Brain pericyte (primary cell): ENCODE measurements around the gene CHST14.

ENCODE experiments used
- DNase-seq: peaks from one replicate; pipeline ENCODE4 v3.0.0-alpha.2; 2012; ENCODE audit warnings: low read depth, low spot score

The CHST14 gene

DNA sequence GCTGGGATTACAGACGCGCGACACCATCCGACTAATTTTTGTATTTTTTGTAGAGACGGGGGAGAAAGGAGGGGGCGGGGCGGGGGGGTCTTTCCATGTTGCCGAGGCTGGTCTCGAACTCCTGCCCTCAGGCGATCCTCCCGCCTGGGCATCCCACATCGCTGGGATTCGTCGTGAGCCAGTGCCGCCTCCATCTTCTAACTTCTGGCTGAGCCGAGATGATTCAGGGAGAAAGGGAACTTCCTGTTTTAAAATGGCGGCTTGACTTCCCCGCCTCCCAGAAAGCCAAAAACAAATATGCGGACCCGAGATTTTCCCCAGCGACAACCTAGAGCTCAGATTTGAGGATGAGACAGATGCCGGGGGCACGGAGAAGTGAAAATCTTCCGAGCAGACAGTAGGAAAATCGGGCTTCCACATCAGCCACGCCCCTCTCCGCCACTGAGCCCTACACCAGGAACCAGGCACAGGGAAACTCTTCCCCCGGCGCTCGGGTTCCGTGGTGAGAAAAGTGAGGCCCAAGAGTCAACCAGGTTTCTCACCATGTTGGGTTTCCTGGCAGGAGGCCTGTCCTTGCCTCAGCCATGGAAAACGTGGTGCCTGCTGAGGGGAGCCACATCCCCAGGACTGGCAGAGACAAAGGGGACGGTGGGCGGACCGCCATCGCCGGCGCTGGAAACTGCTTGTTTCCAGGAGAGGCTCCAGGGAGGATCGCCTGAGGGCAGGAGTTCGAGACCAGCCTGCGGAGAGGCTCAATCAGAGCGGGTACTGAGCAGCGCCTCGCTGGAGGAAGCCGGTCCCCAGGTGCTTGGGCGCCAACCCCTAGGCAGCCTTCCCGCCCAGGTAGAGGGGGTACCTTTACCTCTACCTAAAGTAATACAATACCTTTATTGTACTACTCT is 18.7 kb downstream of the CHST14 start:
- DNase-seq: no peak

DNA sequence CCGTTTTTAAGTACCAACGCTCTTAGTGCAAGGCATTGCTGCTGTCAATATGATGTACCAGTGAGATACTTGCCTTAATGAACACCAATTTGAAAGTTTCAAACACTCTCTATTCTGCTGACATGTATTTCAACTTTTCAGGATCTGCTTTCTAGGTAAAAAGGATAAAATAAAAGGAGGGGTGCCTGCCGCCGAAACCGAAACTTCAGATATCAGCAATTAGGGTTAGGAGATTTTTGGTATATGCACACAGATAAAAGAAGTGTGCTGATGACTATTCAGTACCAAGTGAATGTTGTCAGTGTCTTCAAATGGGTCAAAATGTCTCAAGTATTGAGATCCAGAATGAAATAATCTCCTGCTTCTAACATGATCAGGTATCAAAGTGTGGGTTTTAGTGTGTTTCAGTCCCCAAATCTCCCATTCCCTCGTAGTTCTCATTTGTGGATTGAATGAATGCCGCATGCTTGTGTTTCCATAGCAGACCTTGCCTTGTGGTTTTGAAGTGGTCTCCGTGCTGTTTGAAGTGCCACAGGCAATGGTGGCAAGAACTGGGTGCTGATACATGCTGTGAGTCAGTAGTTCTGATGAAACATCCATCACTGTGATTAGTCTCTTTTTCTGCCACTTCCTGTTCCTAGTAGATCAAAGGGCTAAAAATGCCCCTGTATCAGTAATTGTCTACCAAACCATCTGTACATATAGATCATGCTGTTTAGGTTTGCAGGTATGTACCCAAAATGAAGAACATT is 22.5 kb downstream of the CHST14 start:
- no peak for DNase-seq

DNA sequence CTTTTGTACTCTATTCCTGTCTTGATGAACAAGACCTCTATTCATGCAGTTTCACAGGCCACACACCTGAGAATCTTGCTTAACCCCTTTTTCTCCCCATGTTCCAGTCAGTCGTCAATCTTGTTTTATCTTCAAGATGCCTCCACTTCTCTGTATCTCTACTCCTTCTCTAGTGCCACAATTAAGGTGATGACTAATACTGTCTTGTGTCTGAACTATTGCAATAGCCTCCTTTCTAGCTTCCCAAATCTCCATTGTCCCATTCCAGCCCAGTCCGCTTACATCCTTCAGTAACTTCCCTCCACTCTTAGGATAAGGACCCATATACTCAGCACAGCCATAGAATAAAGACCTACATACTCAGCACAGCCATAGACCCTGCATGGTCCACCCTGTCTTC is 24.7 kb downstream of the CHST14 start:
- no peak for DNase-seq

DNA sequence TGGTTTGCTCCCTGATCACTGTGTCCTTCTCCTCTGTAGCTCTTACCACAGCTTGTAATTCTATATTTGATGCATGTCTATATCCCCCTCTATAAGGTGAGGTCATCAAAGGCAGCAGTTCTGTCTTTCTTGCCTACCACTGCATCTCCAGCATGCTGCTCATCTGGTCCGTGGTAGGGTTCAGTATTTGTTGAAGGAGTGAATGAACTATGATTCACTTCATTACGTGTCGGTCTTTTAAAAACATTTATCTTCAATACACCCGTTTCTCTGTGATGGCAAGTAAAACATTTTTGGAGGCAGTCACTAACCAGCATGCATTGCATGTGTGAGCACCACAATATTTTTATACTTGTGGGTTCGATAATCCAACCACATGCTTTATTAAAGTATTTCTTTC is 27.6 kb downstream of the CHST14 start:
- no peak for DNase-seq

DNA sequence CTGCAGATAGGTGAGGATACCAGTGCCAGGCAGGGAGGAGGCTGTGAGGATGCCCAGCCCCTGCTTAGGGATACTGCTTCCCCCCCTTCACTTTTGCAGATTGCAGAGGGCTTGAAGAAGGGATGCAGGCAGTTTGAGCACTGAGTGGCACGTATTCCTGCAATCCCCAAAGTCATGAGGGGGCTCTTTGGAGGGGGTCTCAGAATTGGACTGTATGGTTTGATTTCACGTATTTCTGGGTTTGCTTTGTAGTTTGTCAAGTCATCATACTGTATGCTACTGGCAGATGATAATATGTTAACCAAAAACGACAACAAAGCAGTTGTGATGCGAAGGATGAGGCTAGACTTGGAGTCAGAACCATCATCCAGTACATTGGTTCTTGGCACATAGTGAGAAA is 28.1 kb downstream of the CHST14 start:
- DNase-seq: no peak

DNA sequence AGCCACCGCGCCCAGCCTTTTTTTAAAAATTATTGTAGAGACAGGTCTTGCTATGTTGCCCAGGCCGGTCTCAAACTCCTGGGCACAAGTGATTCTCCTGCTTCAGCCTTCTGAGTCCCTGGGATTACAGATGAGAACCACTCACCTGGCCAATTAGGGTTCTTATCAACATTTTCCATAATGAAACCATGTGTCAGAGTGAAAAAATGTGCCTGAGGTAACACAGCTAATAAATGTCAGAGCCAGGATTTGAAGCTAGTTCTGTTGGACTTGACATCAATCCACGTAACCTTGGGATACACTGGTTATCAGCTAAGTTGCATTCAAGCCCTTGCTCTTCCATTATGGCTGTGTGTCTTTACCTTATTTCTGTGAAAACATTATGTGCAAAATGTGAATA is 29.1 kb downstream of the CHST14 start:
- no peak for DNase-seq

DNA sequence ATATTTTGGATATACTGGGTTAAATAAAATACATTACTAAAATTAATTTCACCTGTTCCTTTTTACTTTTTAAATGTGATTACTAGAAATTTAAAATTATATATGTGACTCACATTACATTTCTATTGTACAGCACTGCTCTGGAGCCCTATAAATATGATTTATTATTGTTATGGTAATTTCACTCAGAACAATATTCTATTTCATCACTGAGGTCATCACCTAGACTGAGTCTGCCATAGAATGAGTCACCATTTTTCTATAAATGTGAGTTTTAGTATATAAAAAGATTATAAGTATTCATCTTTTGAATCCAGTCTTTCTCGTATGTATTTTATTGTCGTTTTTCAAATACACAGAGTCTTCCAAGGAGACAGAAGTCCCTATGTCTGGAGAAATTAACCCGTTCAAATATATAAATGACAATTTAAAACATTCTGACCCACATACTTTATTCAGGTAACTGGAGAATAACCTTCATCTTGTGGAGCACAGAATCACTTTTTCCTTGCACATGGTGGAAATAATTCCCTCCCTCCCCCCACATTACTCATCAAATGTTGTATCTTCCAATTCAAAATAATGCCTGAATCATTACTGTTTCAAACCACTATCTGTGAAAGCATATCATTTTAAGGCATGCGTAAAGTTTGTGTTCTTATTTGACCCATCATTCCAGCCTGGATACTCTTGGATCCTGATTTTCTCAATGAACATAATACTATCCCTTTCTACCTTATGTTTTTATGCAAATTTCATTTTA is 30.0 kb downstream of the CHST14 start:
- DNase-seq: no peak

DNA sequence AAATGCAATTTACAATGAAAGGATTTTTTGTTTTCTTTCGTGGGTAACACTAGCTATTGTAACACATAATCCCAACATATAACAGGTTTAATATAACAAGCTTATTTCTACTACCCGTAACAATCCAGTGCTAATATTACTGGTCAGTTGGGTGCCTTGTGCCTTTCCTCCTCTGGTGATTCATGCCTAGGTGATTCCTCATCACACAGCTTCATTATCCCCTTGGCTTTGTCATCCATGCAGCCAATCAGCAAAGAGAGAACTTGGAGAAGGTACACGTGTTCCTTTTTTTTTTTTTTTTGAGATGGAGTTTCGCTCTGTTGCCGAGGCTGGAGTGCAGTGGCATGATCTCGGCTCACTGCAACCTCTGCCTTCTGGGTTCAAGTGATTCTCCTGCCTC is 30.7 kb downstream of the CHST14 start:
- DNase-seq: no peak

DNA sequence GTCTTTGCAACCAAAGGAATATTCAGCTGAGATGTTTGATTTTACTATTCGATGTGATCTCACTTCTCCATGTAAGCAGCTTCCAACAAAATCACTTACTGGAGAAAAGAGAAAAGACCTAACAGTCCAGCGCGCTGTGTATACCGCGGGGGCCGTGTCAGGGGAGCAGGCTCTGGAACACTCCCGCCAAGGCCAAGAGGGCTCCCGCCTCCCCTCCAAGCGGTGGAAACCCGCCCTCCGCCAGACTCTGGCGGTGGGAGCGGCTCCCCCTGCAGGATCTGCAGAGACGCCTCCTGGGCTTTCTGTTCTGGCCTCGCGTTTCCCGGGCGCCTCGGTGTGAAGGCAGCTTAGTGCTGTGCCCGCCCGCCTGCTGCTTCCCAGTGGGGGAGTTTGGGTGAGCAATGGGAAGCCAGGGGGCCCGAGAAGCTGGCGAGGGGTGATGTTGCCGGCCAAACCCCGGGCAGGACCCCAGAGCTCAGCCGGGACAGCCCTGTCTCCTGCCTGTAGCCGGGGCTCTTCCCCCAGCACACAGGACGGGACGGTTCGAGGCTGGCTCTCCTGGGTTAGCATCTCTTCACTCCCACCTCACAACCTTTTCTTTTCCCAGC is 36.3 kb downstream of the CHST14 start:
- DNase-seq: no peak

DNA sequence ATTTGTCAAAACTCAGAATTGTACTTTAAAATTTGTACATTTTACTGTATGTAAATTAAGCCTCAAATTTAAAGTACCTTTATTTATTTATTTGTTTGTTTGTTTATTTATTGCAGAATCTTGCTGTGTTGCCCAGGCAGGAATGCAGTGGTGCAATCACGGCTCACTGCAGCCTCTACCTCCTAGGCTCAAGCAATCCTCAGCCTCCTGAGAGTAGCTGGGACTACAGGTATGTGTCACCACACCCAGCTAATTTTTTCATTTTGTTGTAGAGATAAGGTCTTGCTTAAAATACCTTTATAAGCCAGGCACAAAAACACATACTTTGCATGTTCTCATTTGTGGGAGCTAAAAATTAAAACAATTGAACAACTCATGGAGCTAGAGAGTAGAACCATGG is 37.4 kb downstream of the CHST14 start:
- no peak for DNase-seq

DNA sequence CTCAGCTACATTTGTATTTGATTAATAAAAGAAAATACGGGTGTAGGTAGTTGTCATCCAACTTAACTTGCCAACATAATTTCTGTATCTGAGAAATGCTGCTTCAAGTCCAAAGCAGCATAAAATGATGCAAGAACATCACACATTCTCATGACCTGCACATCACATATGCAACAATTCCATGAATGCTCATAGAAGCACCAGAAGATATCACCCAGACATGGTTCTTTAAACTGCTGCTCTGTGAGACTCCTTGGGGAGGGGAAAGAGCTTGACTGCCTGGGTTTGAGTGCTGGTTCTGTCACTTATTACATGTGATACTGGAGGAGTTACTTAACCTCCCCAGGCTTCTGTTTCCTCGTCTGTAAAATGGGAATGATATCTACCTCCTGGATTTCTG is 39.4 kb downstream of the CHST14 start:
- no peak for DNase-seq

DNA sequence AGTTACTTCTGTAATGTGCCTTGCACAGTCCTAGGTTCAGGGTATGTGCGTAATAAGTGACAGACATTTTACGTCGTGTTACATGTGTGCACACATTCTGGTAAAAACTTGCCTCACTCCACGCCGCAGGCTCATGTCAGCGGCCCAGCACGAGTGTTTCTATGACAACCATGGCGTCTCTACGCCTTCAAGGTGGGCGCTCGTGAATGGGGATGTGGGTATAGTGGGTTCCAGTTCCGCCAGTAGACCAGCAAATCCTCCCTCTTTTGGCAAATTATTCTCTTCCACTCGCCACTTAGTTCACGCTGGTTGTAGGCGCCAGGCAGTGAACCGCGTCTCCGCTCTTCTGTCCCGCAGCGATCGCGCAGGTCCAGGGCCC is 40.3 kb downstream of the CHST14 start:
- DNase-seq: no peak

DNA sequence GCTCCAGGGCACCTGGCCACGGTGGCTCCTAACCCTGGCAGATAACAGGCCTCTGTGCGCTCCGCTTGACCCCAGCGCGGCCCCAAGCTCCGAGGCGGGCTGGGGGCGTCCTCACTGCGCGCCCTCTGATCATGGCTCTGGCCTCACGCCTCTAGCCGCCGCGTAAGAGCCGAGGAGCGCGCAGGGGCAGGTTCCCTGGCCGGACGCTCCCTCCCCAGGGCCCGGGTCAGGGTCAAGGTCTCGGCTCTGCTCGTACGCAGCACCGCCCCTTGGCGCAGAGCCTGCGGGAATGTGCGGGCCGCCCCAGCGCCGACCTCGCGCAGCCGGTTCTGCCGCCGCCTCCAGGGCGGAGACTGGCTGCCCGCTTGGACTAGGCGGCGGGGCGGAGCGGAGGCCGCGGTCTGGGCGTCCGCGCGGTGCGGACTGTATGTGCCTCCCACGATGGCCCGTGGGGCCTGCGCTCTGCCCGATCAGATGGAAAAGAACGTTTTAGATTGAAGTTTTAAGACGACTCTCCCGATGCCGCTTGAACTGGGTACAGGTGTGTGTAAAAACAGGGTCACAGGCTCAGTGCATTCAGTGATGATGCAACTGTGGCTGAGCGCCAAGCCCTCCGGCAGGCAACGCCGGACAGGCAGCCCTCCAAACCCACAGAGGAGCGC is 40.8 kb downstream of the CHST14 start:
- DNase-seq: no peak

DNA sequence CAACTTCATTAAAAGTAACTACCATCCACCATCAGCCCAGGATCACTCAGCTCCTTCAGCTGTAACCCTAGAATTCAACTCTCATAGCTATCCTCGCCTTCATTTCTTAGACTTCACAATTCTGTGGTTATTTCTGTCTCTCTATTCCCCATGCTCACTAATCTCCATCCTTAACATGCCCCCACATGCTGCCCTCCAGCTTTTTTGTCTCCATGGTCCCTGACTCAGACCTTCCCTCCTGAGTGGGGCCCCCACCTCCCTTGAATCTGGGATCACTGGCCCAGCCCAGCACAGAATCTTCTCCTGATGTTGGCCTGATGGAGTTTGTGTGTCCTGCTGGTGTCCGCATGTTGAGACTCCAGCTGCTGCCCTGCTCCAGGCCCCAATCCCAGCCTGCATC is 41.7 kb downstream of the CHST14 start:
- DNase-seq: no peak

DNA sequence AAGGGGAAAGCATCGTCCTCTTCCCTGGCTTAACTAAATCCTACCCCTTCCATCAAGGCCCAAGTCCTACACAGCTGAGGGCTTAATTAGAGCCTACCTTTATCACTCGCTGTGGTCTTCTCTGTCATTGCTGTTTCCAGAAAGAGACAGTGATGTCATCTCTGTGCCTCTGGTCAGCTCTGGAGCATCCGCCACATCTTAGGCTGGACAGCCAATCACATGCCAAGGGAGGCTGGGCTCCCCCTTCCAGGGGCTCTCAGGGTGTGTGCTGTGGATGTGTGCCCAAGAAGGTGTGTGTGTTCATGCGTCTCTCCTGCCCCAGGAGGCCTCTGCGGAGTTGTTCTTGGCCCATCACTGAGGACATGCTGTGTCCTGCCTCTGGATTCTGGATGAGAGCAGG is 42.8 kb downstream of the CHST14 start:
- DNase-seq: no peak

DNA sequence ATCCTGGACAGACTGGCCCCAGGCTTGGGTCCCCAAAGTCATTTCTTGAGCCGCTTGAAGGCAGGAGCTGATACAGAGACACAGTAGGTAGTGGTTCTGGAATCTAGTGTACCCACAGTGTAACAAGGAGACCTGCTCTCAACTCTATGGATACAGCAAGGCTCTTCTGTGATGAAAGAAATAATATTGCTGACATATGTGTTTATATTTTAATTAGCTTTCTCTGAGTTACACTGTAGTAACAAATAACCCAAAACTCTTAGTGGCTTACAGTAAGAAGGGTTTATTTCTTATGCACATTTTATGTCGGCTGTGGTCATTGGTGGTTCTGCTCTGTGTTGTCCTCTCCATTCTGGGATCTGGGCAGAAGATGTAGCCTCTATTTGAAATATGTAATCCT is 45.5 kb downstream of the CHST14 start:
- DNase-seq: no peak
